H1 (cell line): ENCODE results near the gene KCNRG. TPM values are rescaled to one million over a fixed set of nuclear protein-coding genes. Genes with fewer than 3 reads are reported as not detected.

Source experiments
- CTCF ChIA-PET: fragments of 300-600 bp; sonication (Branson Sonifier 250); formaldehyde crosslinking; loops from one replicate; lab custom pipeline; 2021; ENCODE audit not compliant: partially characterized antibody; lab: Charles Lee
- POLR2A ChIA-PET: fragments of 300-600 bp; sonication (Branson Sonifier 250); formaldehyde crosslinking; loops from one replicate; lab custom pipeline; 2021; ENCODE audit warnings: inconsistent platforms; ENCODE audit not compliant: partially characterized antibody; lab: Charles Lee
- DNase-seq, 2 experiments: peaks; one replicate each; pipeline versions ENCODE4 v3.0.0 to v3.0.0-alpha.2; 2010 to 2022; ENCODE audit warnings: low spot score in 2 of 2, low read depth in 1 of 2, mixed read lengths in 1 of 2
- FAIRE-seq: peaks from 2 replicates; lab custom pipeline; 2011; peaks lifted over from hg19 to GRCh38; lab: Jason Lieb, UNC
- H2AFZ ChIP-seq: 2 replicates; pipeline ENCODE4 v1.8.1; 2012; ENCODE audit warnings: low read length, inconsistent platforms
- H2AK5ac ChIP-seq: 2 replicates; pipeline ENCODE4 v1.6.1; 2013; ENCODE audit warnings: low read depth, low read length
- H2BK120ac ChIP-seq: replicated peaks from 2 replicates; pipeline ENCODE3; 2013; ENCODE audit warnings: low read depth, low read length, inconsistent platforms
- H2BK12ac ChIP-seq: 2 replicates; pipeline ENCODE4 v1.6.1; 2013; ENCODE audit warnings: low read depth, low read length
- H2BK15ac ChIP-seq: 2 replicates; pipeline ENCODE4 v1.6.1; 2013; ENCODE audit warnings: low read length
- H2BK20ac ChIP-seq: 2 replicates; pipeline ENCODE4 v1.6.1; 2013; ENCODE audit warnings: low read length
- H2BK5ac ChIP-seq: 2 replicates; pipeline ENCODE4 v1.6.1; 2013; ENCODE audit warnings: low read depth, low read length
- H3K14ac ChIP-seq: 2 replicates; pipeline ENCODE4 v1.6.1; 2013; ENCODE audit warnings: inconsistent platforms; ENCODE audit not compliant: insufficient read length
- H3K18ac ChIP-seq: 2 replicates; pipeline ENCODE4 v1.6.1; 2013; ENCODE audit warnings: low read length; ENCODE audit errors: extremely low read depth
- H3K23ac ChIP-seq: 2 replicates; pipeline ENCODE4 v1.6.1; 2013; ENCODE audit warnings: inconsistent platforms; ENCODE audit not compliant: insufficient read length
- H3K23me2 ChIP-seq: 2 replicates; pipeline ENCODE4 v1.6.1; 2013; ENCODE audit warnings: low read depth, low read length
- H3K27ac ChIP-seq: 2 replicates; pipeline ENCODE4 v1.6.1; 2011; ENCODE audit warnings: low read depth, low read length, inconsistent platforms
- H3K27me3 ChIP-seq, 4 experiments: replicated peaks in 1 of 4; 1 replicate in 1 of 4; 2 replicates in 3 of 4; pipeline versions ENCODE4 v1.6.1 to v1.8.1; 2011 to 2013; ENCODE audit warnings: low read length in 3 of 4, mild to moderate bottlenecking in 3 of 4, inconsistent platforms in 2 of 4, mixed read lengths in 2 of 4, moderate library complexity in 1 of 4; ENCODE audit not compliant: control insufficient read depth in 3 of 4, insufficient read depth in 3 of 4; ENCODE audit errors: extremely low read depth in 1 of 4
- H3K36me3 ChIP-seq, 4 experiments: 2 replicates each; pipeline versions ENCODE4 v1.6.1 to v1.8.1; 2011 to 2013; ENCODE audit warnings: mild to moderate bottlenecking in 4 of 4, low read length in 3 of 4, moderate library complexity in 2 of 4, control low read depth in 1 of 4, inconsistent platforms in 1 of 4; ENCODE audit not compliant: insufficient read depth in 4 of 4, control insufficient read depth in 2 of 4
- H3K4ac ChIP-seq: replicated peaks from 2 replicates; pipeline ENCODE3; 2013; ENCODE audit warnings: low read length, low read depth, mixed read lengths, inconsistent platforms; ENCODE audit not compliant: insufficient read length
- H3K4me1 ChIP-seq, 4 experiments: replicated peaks in 1 of 4; 1 replicate in 1 of 4; 2 replicates in 3 of 4; pipeline versions ENCODE4 v1.6.1 to v1.8.1; 2011 to 2013; ENCODE audit warnings: low read length in 3 of 4, inconsistent platforms in 2 of 4, mixed read lengths in 1 of 4; ENCODE audit not compliant: insufficient read depth in 4 of 4, control insufficient read depth in 3 of 4
- H3K4me2 ChIP-seq, 2 experiments: 2 replicates each; pipeline versions ENCODE4 v1.6.1 to v1.8.1; 2011 to 2013; ENCODE audit warnings: low read depth in 2 of 2, low read length in 2 of 2, control low read depth in 1 of 2, inconsistent platforms in 1 of 2, mild to moderate bottlenecking in 1 of 2; ENCODE audit not compliant: insufficient read depth in 1 of 2
- H3K4me3 ChIP-seq, 4 experiments: fragments of 200-600, 300-600 bp in 1 of 4; sonication (generic), shearing (Covaris generic), sonication (Bioruptor Twin) in 1 of 4; 2 replicates each; pipeline versions ENCODE4 v1.5.1 to v1.8.1; 2011 to 2016; ENCODE audit warnings: low read length in 4 of 4, low read depth in 3 of 4, control low read depth in 2 of 4, inconsistent platforms in 2 of 4, mild to moderate bottlenecking in 2 of 4, mixed read lengths in 1 of 4, moderate library complexity in 1 of 4; ENCODE audit not compliant: insufficient read depth in 2 of 4; ENCODE audit errors: extremely low read depth in 1 of 4
- H3K56ac ChIP-seq: replicated peaks from 2 replicates; pipeline ENCODE3; 2013; ENCODE audit warnings: low read depth, mild to moderate bottlenecking, mixed read lengths, low read length, inconsistent platforms; ENCODE audit not compliant: insufficient read length
- H3K79me1 ChIP-seq: 2 replicates; pipeline ENCODE4 v1.6.1; 2013; ENCODE audit warnings: low read depth, low read length, control low read depth
- H3K79me2 ChIP-seq, 2 experiments: 2 replicates each; pipeline versions ENCODE4 v1.6.1 to v1.8.1; 2012 to 2013; ENCODE audit warnings: low read length in 2 of 2, mild to moderate bottlenecking in 2 of 2, inconsistent platforms in 1 of 2; ENCODE audit not compliant: insufficient read depth in 2 of 2, control insufficient read depth in 1 of 2
- H3K9ac ChIP-seq, 4 experiments: replicated peaks in 1 of 4; 1 replicate in 1 of 4; 2 replicates in 3 of 4; pipeline versions ENCODE4 v1.6.1 to v1.8.1; 2011 to 2013; ENCODE audit warnings: low read depth in 3 of 4, low read length in 3 of 4, control low read depth in 2 of 4, mild to moderate bottlenecking in 2 of 4, moderate library complexity in 2 of 4, inconsistent platforms in 1 of 4; ENCODE audit errors: extremely low read depth in 1 of 4
- H3K9me3 ChIP-seq, 2 experiments: 2 replicates each; pipeline versions ENCODE4 v1.6.1 to v1.8.1; 2012 to 2013; ENCODE audit warnings: mild to moderate bottlenecking in 2 of 2, moderate library complexity in 2 of 2, control low read depth in 1 of 2, inconsistent platforms in 1 of 2, low read depth in 1 of 2, low read length in 1 of 2, mixed read lengths in 1 of 2; ENCODE audit not compliant: insufficient read depth in 2 of 2
- H4K20me1 ChIP-seq, 2 experiments: replicated peaks in 1 of 2; 2 replicates each; pipeline versions ENCODE3 to v1.8.1; 2011 to 2013; ENCODE audit warnings: inconsistent platforms in 2 of 2, low read length in 2 of 2, mild to moderate bottlenecking in 1 of 2; ENCODE audit not compliant: insufficient read depth in 2 of 2, control insufficient read depth in 1 of 2
- H4K5ac ChIP-seq: 2 replicates; pipeline ENCODE4 v1.6.1; 2013; ENCODE audit warnings: low read length, low read depth, mixed read lengths, inconsistent platforms; ENCODE audit not compliant: insufficient read length
- H4K8ac ChIP-seq: 2 replicates; pipeline ENCODE4 v1.8.0; 2013; ENCODE audit warnings: mild to moderate bottlenecking, moderate library complexity, low read length, inconsistent platforms; ENCODE audit not compliant: insufficient read depth; ENCODE audit errors: extremely low read depth
- H4K91ac ChIP-seq: replicated peaks from 2 replicates; pipeline ENCODE3; 2013; ENCODE audit warnings: low read length, mixed read lengths, inconsistent platforms; ENCODE audit not compliant: insufficient read length
- BACH1 ChIP-seq: IDR thresholded peaks from 2 replicates; pipeline ENCODE4 v1.6.1; 2012; ENCODE audit warnings: low read length, improper control_type of control experiment
- CTBP2 ChIP-seq: IDR thresholded peaks from 2 replicates; pipeline ENCODE4 v1.7.0; 2011; ENCODE audit warnings: borderline replicate concordance, mild to moderate bottlenecking, moderate library complexity, mixed read lengths, low read length; ENCODE audit not compliant: insufficient read depth, insufficient read length
- KDM5A ChIP-seq: fragments of 200-600 bp; IDR thresholded peaks from 2 replicates; pipeline ENCODE4 v1.7.1; 2012; ENCODE audit warnings: mild to moderate bottlenecking, low read length, inconsistent platforms, mixed read lengths
- TBP ChIP-seq: IDR thresholded peaks from 2 replicates; pipeline ENCODE4 v1.6.1; 2011; ENCODE audit warnings: low read depth, low read length, improper control_type of control experiment
- WGBS, 2 experiments: shearing (Covaris generic) in 1 of 2; methylation state at CpG; one replicate each; pipeline versions ENCODE4 v1.1.6 to v1.1.7; 2013 to 2015; ENCODE audit warnings: low lambda C conversion rate in 2 of 2, mixed read lengths in 2 of 2, inconsistent platforms in 1 of 2, low coverage in 1 of 2, missing lambda C conversion rate in 1 of 2; ENCODE audit not compliant: insufficient replicate concordance in 2 of 2, insufficient coverage in 1 of 2, insufficient read length in 1 of 2; ENCODE audit errors: extremely low coverage in 1 of 2, missing lambda C conversion rate in 1 of 2; 5-methylcytosine and 5-hydroxymethylcytosine counted together
- polyA plus RNA-seq, 7 experiments: library from polyadenylated mRNA; depleted of rRNA in 3 of 7; stranded (reverse) in 5 of 7; unstranded in 2 of 7; fragments of >200 nt in 5 of 7; fragments of 200-250 nt in 2 of 7; gene quantifications; 1 replicate in 5 of 7; 2 replicates in 1 of 7; 4 replicates in 1 of 7; pipeline versions ENCODE4 v1.2.1 to v1.2.3, GENCODE V29; 2011 to 2013; ENCODE audit warnings: missing spikeins in 2 of 7, mixed read lengths in 2 of 7
- total RNA-seq: library from RNA; stranded (reverse); fragmentation: NEBNext Ultra II Directional; extraction: Animal tissue kit (Norgen Biotek cat#: 25700); gene quantifications from 2 replicates; pipeline ENCODE4 v1.2.1, GENCODE V29; 2021

Gene KCNRG
- total and polyA plus RNA-seq, 2 of the 8 experiments (the other 6 are each of a cell fraction or from before 2014, with no cell fraction given): 0.65 to 1.2 TPM

DNA sequence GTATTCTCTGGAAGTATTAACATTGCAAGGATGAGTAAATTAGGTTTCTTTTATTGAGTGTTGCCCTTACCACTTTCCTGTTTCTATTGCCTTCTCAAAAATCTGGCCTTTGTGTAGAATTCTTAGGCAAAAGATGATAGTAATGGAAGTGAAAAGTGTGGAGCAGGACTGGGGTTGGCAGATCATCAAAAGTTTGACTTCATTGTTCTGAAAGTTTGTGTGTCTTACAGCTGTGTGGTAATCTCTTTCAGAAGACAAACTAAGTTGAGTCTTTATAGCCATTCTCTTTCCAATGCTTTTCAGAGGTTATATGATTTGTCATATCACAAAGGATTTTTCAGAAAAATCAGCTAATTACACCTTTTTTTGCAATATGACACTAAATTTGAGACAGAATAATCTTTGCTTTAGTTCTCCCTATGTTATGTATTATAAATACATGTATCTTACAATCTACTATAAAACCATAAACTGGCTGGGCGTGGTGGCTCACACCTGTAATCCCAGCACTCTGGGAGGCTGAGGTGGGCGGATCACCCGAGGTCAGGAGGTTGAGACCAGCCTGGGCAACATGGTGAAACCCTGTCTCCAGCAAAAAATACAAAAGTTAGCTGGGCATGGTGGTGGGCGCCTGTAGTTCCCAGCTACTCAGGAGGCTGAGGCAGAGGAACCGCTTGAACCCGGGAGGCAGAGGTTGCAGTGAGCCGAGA is 8.7 kb upstream of the KCNRG start:
- Histone ChIP-seq H3K79me1 (0 out of 2 replicates have a peak, but pooled peaks cover 3% of the 10 kb centered on the region), H3K23ac (no peak overlapping the region), H3K9ac (no peak overlapping the region), H3K9me3 (no peaks in the 10 kb centered on the region), H4K91ac (no peak overlapping the region), H4K20me1 (peaks cover 4 to 11% of the 10 kb centered on the region in 2 experiments), H4K8ac (no peak overlapping the region), H2AFZ (no peak overlapping the region), H2BK15ac (no peak overlapping the region), H3K79me2 (peaks cover 0 to 74% of the 10 kb centered on the region in 2 experiments; a peak in 2 of 4 replicates), H3K4ac (no peak overlapping the region), H3K36me3 (peaks cover 0 to 53% (median 7%) of the 10 kb centered on the region in 4 experiments; a peak in 4 of 8 replicates), H3K27me3 (no peaks in the 10 kb centered on the region), H3K4me1 (no peaks in the 10 kb centered on the region), H2BK20ac (no peak overlapping the region), H3K56ac (no peak overlapping the region), H2BK120ac (no peak overlapping the region), H3K14ac (no peak overlapping the region), H2BK5ac (no peak overlapping the region), H3K23me2 (no peaks in the 10 kb centered on the region), H3K27ac (no peak overlapping the region)
- ChIA-PET CTCF (interaction anchor here (0.7 to 1.4 kb wide), 3 partner anchors 10 to 659 kb away, joined by 3 to 4 read pairs (median 3); partner anchors contain the start of gene TRIM13), POLR2A (interaction anchor here (0.9 to 2.6 kb wide), 3 partner anchors 8 to 905 kb away, joined by 3 to 15 read pairs (median 3); partner anchors contain the start of gene TRIM13)
- FAIRE-seq (no peak), DNase-seq (no peak)
- 90% methylated on average over 7 of the region's 7 CpGs; no CpG with 5 or more reads in 1 of the 2 experiments for WGBS, 2 experiments
- TF ChIP-seq KDM5A: no peak
- TF ChIP-seq BACH1: no peak
- no peak for TF ChIP-seq CTBP2
- no peak for TF ChIP-seq TBP
- TF ChIP-seq, all 59 proteins: peak for 0
- H3K18ac ChIP-seq: no peak overlapping the region
- H3K4me3 ChIP-seq: no peak overlapping the region
- no peak overlapping the region for H2BK12ac ChIP-seq
- H4K5ac ChIP-seq: no peak overlapping the region
- H3K4me2 ChIP-seq: no peak overlapping the region
- no peak overlapping the region for H2AK5ac ChIP-seq
